Dedifferentiated amniotic fluid mesenchymal stem cell (primary cell): ENCODE measurements around the gene SLC37A1.
"Not testable (repeated sequence)": the region's sequence is repeated elsewhere in the genome, so short reads cannot be mapped to it uniquely, and the experiment has no call there.

Source experiments
- DNase-seq: peaks from one replicate; pipeline ENCODE4 v3.0.0-alpha.2; 2016; ENCODE audit errors: extremely low spot score

SLC37A1 gene

GRCh38 chr21:42619166-42619565, 105.5 kb downstream of the SLC37A1 start:
- DNase-seq: no peak

GRCh38 chr21:42619841-42620240, 106.2 kb downstream of the SLC37A1 start:
- no peak for DNase-seq

- no peak for DNase-seq
These were observed 107.6 kb downstream of the SLC37A1 start for GRCh38 chr21:42621166-42621818.

- DNase-seq: no peak
These were observed 108.1 kb downstream of the SLC37A1 start for GRCh38 chr21:42621819-42622177.

- DNase-seq: no peak
These were observed 108.6 kb downstream of the SLC37A1 start for GRCh38 chr21:42622284-42622683.

- no peak for DNase-seq
These were observed 110.0 kb downstream of the SLC37A1 start for GRCh38 chr21:42623694-42624093.

- no peak for DNase-seq
These were observed 110.6 kb downstream of the SLC37A1 start for GRCh38 chr21:42624095-42624790.

- no peak for DNase-seq
These were observed 111.3 kb downstream of the SLC37A1 start for GRCh38 chr21:42624936-42625335.

- no peak for DNase-seq
These were observed 112.5 kb downstream of the SLC37A1 start for GRCh38 chr21:42626171-42626570.

GRCh38 chr21:42627527-42628289, 114.1 kb downstream of the SLC37A1 start:
- DNase-seq: no peak

- not testable (repeated sequence) for DNase-seq
These were observed 114.9 kb downstream of the SLC37A1 start for GRCh38 chr21:42628466-42629061.

GRCh38 chr21:42629933-42630589, 116.4 kb downstream of the SLC37A1 start:
- DNase-seq: no peak

GRCh38 chr21:42630626-42631025, 117.0 kb downstream of the SLC37A1 start:
- DNase-seq: no peak
